Endodermal cell (in vitro differentiated cells): ENCODE results near the gene CHI3L2. TPM values are rescaled to one million over a fixed set of nuclear protein-coding genes. Genes with fewer than 3 reads are reported as not detected.

ENCODE experiments used
- DNase-seq: peaks from one replicate; pipeline ENCODE4 v3.0.0-alpha.2; 2017
- H3K27ac ChIP-seq: 2 replicates; pipeline ENCODE4 v1.5.1; 2013; ENCODE audit warnings: mild to moderate bottlenecking, low read depth, low read length, moderate library complexity
- H3K27me3 ChIP-seq: 2 replicates; pipeline ENCODE4 v1.6.1; 2013; ENCODE audit warnings: mild to moderate bottlenecking, low read length, moderate library complexity; ENCODE audit not compliant: insufficient read depth, control insufficient read depth, poor library complexity, severe bottlenecking
- H3K36me3 ChIP-seq: 2 replicates; pipeline ENCODE4 v1.7.0; 2013; ENCODE audit warnings: mild to moderate bottlenecking, low read length, moderate library complexity; ENCODE audit not compliant: control insufficient read depth, insufficient read depth
- H3K4me1 ChIP-seq: one replicate; pipeline ENCODE4 v1.7.0; 2013; ENCODE audit warnings: low read length; ENCODE audit not compliant: control insufficient read depth, insufficient read depth
- H3K4me3 ChIP-seq: 2 replicates; pipeline ENCODE4 v1.5.1; 2013; ENCODE audit warnings: mild to moderate bottlenecking, low read length, moderate library complexity
- H3K9ac ChIP-seq: 2 replicates; pipeline ENCODE4 v1.6.1; 2013; ENCODE audit warnings: mild to moderate bottlenecking, low read length, moderate library complexity; ENCODE audit not compliant: poor library complexity, severe bottlenecking; ENCODE audit errors: extremely low read depth
- H3K9me3 ChIP-seq: 2 replicates; pipeline ENCODE4 v1.6.1; 2013; ENCODE audit warnings: mild to moderate bottlenecking, low read length, moderate library complexity; ENCODE audit not compliant: control insufficient read depth
- H3K27ac Mint-ChIP-seq: 2 replicates; pipeline ENCODE4 v1.8.0; 2020; ENCODE audit warnings: mixed read lengths
- H3K27me3 Mint-ChIP-seq: 2 replicates; pipeline ENCODE4 v1.8.0; 2021; ENCODE audit warnings: mild to moderate bottlenecking, mixed read lengths; ENCODE audit not compliant: insufficient read depth
- H3K36me3 Mint-ChIP-seq: 2 replicates; pipeline ENCODE4 v1.8.0; 2020; ENCODE audit warnings: low read depth, mixed read lengths
- H3K4me1 Mint-ChIP-seq: 2 replicates; pipeline ENCODE4 v1.8.0; 2020; ENCODE audit warnings: mixed read lengths
- H3K4me3 Mint-ChIP-seq: 2 replicates; pipeline ENCODE4 v1.8.0; 2020; ENCODE audit warnings: mild to moderate bottlenecking, moderate library complexity, mixed read lengths
- H3K9me3 Mint-ChIP-seq: 2 replicates; pipeline ENCODE4 v1.8.0; 2020; ENCODE audit warnings: mild to moderate bottlenecking, mixed read lengths
- CTCF ChIP-seq: fragments of 200-600 bp; sonication (generic); conservative IDR thresholded peaks from 2 replicates; pipeline ENCODE4 v1.5.0; 2021; ENCODE audit warnings: antibody characterized with exemption, mild to moderate bottlenecking
- WGBS, 2 experiments: methylation state at CpG; one replicate each; pipeline versions ENCODE4 v1.1.5 to v1.1.7; 2013; ENCODE audit warnings: missing lambda C conversion rate in 2 of 2, mixed read lengths in 1 of 2; ENCODE audit not compliant: insufficient coverage in 1 of 2, insufficient read length in 1 of 2; 5-methylcytosine and 5-hydroxymethylcytosine counted together
- total RNA-seq, 2 donors: library from RNA; stranded (reverse); fragmentation: NEBNext Ultra II Directional in 1 of 2; extraction: Animal tissue kit (Norgen Biotek cat#: 25700) in 1 of 2; gene quantifications; 2 replicates in 1 of 2; 3 replicates in 1 of 2; pipeline ENCODE4 v1.2.1, GENCODE V29; 2021

Gene CHI3L2
- total RNA-seq, 2 donors from 2014 or later = not detected

- H3K4me3 Mint-ChIP-seq = no peak overlapping the region
- no peak overlapping the region for H3K27ac ChIP-seq
- no peak for DNase-seq
- 76% methylated on average over 1 of the region's 1 CpG; no CpG with 5 or more reads in 1 of the 2 experiments for WGBS, 2 experiments
- no peaks in the 10 kb centered on the region for H3K9me3 ChIP-seq
- no peaks in the 10 kb centered on the region for H3K36me3 Mint-ChIP-seq
- H3K4me3 ChIP-seq = no peak overlapping the region
- no peak overlapping the region for H3K27ac Mint-ChIP-seq
- H3K27me3 ChIP-seq = no peaks in the 10 kb centered on the region
- peaks cover 3% of the 10 kb centered on the region for H3K4me1 ChIP-seq
- peaks cover 3% of the 10 kb centered on the region for H3K9me3 Mint-ChIP-seq
- H3K27me3 Mint-ChIP-seq = no peaks in the 10 kb centered on the region
- H3K9ac ChIP-seq = no peak overlapping the region
- peaks cover 20% of the 10 kb centered on the region for H3K4me1 Mint-ChIP-seq
- H3K36me3 ChIP-seq = no peaks in the 10 kb centered on the region
- no peak for TF ChIP-seq CTCF
Measured at GRCh38 chr1:111236379-111236778, 8.9 kb downstream of the CHI3L2 start.

GRCh38 chr1:111236806-111237205 is 9.3 kb downstream of the CHI3L2 start:
- H3K27ac ChIP-seq = no peak overlapping the region
- no peaks in the 10 kb centered on the region for H3K27me3 ChIP-seq
- peaks cover 3% of the 10 kb centered on the region for H3K4me1 ChIP-seq
- no peak overlapping the region for H3K9ac ChIP-seq
- H3K4me3 ChIP-seq = no peak overlapping the region
- WGBS, 2 experiments = 83 to 89% methylated on average over 2 to 3 of the region's 3 CpGs
- H3K9me3 ChIP-seq = no peaks in the 10 kb centered on the region
- H3K27me3 Mint-ChIP-seq = no peaks in the 10 kb centered on the region
- H3K36me3 Mint-ChIP-seq = no peaks in the 10 kb centered on the region
- no peaks in the 10 kb centered on the region for H3K36me3 ChIP-seq
- peaks cover 20% of the 10 kb centered on the region for H3K4me1 Mint-ChIP-seq
- peaks cover 3% of the 10 kb centered on the region for H3K9me3 Mint-ChIP-seq
- DNase-seq = no peak
- H3K27ac Mint-ChIP-seq = no peak overlapping the region
- H3K4me3 Mint-ChIP-seq = no peak overlapping the region
- TF ChIP-seq CTCF = no peak

- no peaks in the 10 kb centered on the region for H3K36me3 ChIP-seq
- H3K9me3 Mint-ChIP-seq = no peaks in the 10 kb centered on the region
- no peak overlapping the region for H3K9ac ChIP-seq
- H3K36me3 Mint-ChIP-seq = no peaks in the 10 kb centered on the region
- H3K4me3 ChIP-seq = no peak overlapping the region
- H3K27me3 Mint-ChIP-seq = no peaks in the 10 kb centered on the region
- H3K4me1 Mint-ChIP-seq = peaks cover 23% of the 10 kb centered on the region
- no peaks in the 10 kb centered on the region for H3K27me3 ChIP-seq
- H3K9me3 ChIP-seq = no peaks in the 10 kb centered on the region
- no peak overlapping the region for H3K27ac ChIP-seq
- H3K4me3 Mint-ChIP-seq = no peak overlapping the region
- no peak overlapping the region for H3K27ac Mint-ChIP-seq
- WGBS, 2 experiments = 85 to 89% methylated on average over 3 to 5 of the region's 5 CpGs
- H3K4me1 ChIP-seq = peaks cover 8% of the 10 kb centered on the region
- TF ChIP-seq CTCF = no peak
- DNase-seq = no peak
Measured at GRCh38 chr1:111238056-111238795, 10.7 kb downstream of the CHI3L2 start.
